ENCODE results near the gene HCN2.
A peak's percentile ranks its signal among the peaks of the same experiment; 100 is the strongest.

HCN2 gene

DNA sequence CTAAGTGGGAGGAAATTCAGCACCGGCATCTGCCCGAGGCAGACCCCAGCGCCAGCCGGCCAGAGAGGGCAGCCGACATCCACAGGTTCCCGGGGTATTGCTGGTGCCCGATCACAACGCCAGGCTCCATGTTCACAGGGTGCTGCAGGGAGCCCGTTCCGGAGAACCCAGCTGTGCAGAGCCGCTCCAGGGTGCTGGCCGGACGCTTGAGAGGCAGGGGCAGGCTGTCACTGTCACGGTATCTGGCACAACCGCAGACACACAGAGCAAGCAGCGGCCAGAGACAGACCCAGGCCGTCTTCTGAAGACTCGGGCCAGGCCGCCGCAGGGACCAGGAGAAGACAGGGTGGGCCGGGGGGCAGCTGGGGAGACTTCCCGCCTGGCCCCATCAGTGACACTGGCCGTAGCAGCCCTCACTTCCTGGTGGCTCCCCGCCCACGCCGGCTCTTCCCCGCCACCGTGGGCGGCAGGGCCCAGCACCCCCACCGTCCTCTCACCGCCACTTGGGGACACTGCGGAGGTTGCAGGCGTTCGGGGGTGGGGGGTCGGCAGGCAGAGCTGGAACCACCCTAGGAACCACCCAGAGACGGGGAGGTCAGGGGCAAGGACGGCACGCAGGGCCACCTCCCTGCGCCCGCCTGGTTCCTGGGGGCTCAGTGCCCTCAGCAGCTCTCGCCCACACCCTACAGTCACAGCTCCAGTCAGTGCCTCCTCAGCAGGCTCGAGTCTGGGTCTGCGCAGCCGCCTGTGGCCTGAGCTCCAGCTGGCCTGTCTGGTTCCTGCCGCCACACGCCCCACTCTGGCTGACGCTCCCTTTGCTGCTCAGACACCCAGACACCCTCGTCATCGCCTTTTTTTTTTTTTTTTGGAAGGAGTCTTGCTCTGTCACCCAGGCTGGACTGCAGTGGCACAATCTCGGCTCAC is 69.5 kb downstream of the HCN2 start:
- DNase-seq, result peak in 1 of 2 donors; percentile 38

DNA sequence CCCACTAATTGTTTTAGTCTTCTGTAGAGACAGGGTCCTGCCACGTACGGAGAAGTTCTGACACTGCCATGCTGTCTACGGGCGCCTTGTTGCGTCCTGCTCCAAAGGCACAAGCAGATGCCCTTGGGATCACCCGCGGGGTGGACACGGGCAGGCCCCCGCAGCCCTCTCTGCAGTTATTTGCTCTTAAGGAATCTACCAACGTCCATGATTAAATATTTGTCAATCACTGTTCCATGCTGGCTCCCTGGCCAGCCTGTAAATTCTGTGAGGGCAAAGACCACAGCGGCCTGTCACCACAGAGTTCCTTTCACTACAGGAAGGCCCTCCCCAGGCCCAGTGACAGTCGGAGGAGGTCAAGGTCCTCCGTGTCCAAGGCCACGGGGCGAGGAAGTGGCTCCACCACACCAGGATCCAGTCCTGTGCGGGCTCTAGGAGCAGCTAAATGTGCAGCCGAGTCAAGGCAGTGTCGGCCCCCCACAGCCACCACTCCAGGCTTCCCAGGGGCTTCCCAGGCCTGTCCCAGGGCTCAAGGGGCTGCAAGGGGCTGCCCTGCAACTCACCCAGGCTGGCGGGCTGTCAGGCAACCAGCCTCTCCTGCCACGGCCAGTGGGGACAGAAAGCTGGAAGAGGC is 71.2 kb downstream of the HCN2 start:
- peak in 1 of 2 donors; percentile 32 for DNase-seq

DNA sequence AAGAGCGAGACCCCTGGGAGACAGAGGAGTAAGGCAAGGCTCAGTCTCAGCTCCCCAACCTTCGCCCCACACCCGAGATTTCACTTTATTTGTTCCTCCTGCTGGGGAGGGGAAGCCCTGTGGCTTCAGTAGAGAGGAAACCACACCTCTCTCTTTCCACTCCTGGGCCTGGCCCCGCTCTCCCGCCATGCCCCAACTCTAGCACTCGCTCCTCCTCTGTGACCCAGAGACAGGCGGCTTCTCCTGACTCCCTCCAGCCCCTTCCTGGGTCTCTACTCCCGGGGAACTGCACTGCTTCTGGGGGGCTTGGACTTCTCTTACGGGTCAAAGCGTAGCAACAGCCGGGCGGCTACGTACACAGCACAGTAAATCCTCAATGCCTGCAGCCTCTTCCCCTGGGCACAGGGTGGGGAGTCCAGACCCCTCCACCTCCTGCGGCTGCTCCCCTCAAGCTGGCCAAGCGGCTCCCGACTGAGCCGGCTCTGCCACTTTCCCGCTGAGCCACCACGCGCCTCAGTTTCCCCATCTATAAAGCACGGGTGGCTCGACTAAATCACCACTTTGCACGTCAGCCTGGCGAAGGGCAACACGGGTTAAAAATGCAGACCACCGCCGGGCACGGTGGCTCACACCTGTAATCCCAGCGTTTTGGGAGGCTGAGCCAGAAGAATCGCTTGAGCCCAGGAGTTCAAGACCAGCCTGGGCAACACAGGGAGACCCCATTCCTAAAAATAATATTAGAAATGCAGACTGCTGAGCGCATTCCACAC is 71.9 kb downstream of the HCN2 start:
- peak; percentile 67 to 71 for DNase-seq

DNA sequence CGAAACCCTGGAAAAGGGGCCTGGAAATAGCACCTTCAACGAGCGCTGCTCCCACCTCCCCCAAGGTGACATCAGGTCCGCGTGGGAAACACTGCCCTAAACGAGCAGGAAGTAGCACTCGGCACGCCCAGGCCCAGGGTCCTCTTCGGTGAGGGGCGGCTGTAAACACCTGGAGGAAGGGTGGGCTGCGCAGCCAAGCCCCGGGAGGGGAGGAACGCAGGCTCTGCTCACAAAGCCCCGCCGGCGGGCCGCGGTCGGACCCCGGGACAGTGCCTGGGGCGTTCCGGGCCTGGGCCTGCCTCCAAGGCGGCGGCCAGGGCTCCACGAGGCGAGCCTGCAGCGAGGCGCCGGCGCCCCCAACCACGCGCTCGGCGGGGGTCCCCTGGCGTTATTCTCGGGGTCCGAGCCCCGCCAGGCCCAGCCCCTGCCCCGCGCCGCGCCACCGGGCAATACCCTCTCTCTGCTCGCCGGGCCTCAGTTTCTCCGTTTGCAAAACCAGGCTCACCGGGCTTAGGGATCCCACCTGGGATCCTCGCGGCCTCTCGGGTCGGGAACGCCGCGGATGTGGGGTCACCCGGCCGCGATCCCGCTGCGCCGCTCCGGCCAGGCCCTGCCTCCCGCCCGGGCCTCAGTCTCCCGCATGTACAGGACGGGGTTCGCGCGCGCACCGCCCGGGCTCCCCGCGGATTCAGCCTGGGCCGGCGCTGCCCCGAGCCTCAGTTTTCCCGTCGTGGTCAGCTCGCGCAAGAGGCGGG is 72.7 kb downstream of the HCN2 start:
- peak; percentile 76 for DNase-seq

DNA sequence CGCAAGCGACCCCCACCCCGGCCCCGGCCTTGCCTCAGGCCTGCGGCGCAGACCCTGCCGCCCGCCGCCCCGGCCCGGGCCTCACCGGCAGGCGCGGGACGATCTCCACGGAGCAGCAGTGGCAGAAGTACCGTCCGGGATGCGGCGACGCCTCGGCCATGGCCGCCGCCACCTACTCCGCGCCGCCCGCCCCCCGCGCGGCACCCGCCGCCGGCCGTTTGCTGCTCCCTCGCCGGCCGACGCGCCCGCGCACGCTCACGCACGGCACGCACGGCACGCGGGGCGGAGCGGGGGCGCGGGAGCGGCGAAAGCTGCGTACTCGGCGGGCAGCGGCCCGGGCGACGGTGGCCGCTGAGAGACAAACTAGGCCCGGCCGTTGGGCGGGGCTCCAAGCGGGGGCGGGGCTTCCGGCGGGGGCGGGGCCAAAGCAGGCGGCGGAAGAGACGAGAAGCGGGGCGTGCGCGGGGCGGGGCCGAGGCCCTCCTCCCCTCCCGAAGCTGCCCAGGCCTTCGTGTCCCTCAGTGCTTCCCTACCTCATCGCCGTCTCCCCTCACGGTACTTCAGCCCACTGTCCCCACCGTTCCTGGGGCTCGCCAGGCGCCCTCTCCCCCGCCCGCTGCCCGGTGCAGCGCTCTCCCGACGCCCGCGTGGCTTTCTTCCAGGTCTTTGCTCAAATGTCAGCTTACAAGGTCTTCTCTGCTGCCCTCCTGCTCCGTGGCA is 73.4 kb downstream of the HCN2 start, which contains the start of gene RNF126:
TSS of gene RNF126 (minus strand) at position 253 of the 720 bp plus-strand sequence. CDS start at position 160, 93 bp downstream.
- DNase-seq, result peak; percentile 93 to 94

DNA sequence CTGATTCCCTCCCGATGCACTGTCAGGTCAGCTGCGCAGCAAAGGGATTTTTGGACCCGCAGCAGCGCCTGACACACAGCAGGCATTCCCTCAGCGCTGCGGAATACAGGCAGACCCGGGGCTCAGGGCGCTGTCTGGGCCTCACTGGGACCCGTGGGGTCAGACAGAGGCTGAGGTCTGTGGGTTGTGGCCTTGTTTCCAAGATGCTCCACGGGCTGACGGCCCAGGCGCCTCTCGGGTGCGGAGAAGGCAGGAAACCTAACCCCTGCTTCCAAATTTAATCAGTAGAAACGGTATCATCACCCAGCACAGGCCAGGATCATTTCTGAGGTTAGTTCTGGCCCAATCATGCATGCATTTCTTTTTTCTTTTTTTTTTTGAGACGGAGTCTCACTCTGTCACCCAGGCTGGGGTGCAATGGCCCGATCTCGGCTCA is 74.0 kb downstream of the HCN2 start:
- no peak for DNase-seq

DNA sequence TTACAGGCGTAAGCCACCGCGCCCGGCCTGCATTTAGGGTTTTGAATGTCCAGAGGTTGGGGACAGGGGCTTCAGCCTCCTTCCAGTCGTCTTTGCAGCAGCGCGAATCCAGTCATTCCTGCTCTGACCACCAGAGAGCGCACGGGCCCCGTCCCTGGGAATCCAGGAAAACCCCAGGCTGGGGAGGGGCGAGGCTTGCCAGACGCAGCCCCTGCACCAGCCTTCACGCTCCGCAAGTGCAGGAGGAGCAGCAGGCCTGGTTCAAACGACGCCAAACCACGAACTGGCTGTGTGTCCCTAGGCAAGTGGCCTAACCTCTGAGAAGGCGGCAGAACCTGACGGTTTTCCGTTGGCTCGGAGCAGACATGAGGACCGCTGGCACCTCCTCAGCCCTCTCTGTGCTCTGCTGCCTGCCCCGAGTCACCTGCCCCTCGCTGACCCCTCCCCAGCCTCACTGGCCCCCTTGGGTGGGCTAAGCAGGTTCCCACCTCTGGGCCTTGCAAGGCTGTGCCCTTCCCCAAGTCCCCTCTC is 75.3 kb downstream of the HCN2 start:
- peak; percentile 87 to 89 for DNase-seq
